Sigmoid colon (tissue), 7 donors: ENCODE results near the gene SMTNL1. TPM values are rescaled to one million over a fixed set of nuclear protein-coding genes. Genes with fewer than 3 reads are reported as not detected.

Experiments used
- DNase-seq: peaks from one replicate; pipeline ENCODE4 v3.0.0-alpha.2; 2019
- H3K27ac ChIP-seq, 4 donors: fragments of 200-600 bp; sonication (generic); one replicate each; pipeline ENCODE4 v1.5.1; 2016 to 2019; ENCODE audit warnings: mild to moderate bottlenecking in 1 of 4
- H3K27me3 ChIP-seq, 3 donors: fragments of 200-600 bp; sonication (generic); one replicate each; pipeline ENCODE4 v1.5.1; 2019; ENCODE audit warnings: mild to moderate bottlenecking in 1 of 3
- H3K36me3 ChIP-seq, 4 donors: fragments of 200-600 bp; sonication (generic); one replicate each; pipeline ENCODE4 v1.5.1; 2016 to 2019
- H3K4me1 ChIP-seq, 4 donors: fragments of 200-600 bp; sonication (generic); one replicate each; pipeline ENCODE4 v1.5.1; 2017 to 2019
- H3K4me3 ChIP-seq, 4 donors: fragments of 200-600 bp; sonication (generic); one replicate each; pipeline ENCODE4 v1.5.1; 2017 to 2019; ENCODE audit warnings: mild to moderate bottlenecking in 2 of 4, moderate library complexity in 1 of 4
- H3K9me3 ChIP-seq, 4 donors: fragments of 200-600 bp in 3 of 4; sonication (generic) in 3 of 4; one replicate each; pipeline versions ENCODE4 v1.5.1 to v1.6.1; 2013 to 2019
- EP300 ChIP-seq, 4 donors: sonication (generic); formaldehyde crosslinking; IDR thresholded peaks; one replicate each; pipeline ENCODE4 v1.6.1; 2017; ENCODE audit warnings: antibody characterized with exemption in 4 of 4
- POLR2A ChIP-seq, 2 donors: fragments of 450-650 bp; IDR thresholded peaks; one replicate each; pipeline ENCODE4 v1.6.1; 2016; ENCODE audit warnings: antibody characterized with exemption in 2 of 2, mild to moderate bottlenecking in 2 of 2, moderate library complexity in 2 of 2
- POLR2AphosphoS5 ChIP-seq, 4 donors: sonication (generic); formaldehyde crosslinking; IDR thresholded peaks; one replicate each; pipeline ENCODE4 v1.6.1; 2017; ENCODE audit warnings: antibody characterized with exemption in 4 of 4
- WGBS, 2 donors: extraction: QIAGEN DNeasy Blood & Tissue Kit; methylation state at CpG; one replicate each; pipeline ENCODE4 v1.1.7; 2013; 5-methylcytosine and 5-hydroxymethylcytosine counted together
- intact Hi-C: fragments of 100-400 bp; cut with DNase I; formaldehyde crosslinking; loops from one replicate; pipeline ENCODE4 v1.15.1; 2023
- polyA plus RNA-seq, 3 donors: library from polyadenylated mRNA; stranded (reverse); fragments of 200-250 nt; gene quantifications; one replicate each; pipeline ENCODE4 v1.2.3, GENCODE V29; 2013
- total RNA-seq, 4 donors: library from RNA; depleted of rRNA; stranded (reverse); fragments of >200 nt; gene quantifications; one replicate each; pipeline ENCODE4 v1.1.0, GENCODE V29; 2016
- TF ChIP-seq, protein P1 (sequence below), 4 experiments: fragments of 450-650 bp in 3 of 4; fragments of 200-600 bp in 1 of 4; IDR thresholded peaks; one replicate each; pipeline ENCODE4 v1.5.1; 2016 to 2019; ENCODE audit warnings: antibody characterized with exemption in 4 of 4, mild to moderate bottlenecking in 3 of 4, moderate library complexity in 2 of 4
- donor health status: healthy with polysubstance abuse.
- donor health status: Bipolar disorder and iron deficiency.
- donor health status: healthy.

Gene SMTNL1, protein sequence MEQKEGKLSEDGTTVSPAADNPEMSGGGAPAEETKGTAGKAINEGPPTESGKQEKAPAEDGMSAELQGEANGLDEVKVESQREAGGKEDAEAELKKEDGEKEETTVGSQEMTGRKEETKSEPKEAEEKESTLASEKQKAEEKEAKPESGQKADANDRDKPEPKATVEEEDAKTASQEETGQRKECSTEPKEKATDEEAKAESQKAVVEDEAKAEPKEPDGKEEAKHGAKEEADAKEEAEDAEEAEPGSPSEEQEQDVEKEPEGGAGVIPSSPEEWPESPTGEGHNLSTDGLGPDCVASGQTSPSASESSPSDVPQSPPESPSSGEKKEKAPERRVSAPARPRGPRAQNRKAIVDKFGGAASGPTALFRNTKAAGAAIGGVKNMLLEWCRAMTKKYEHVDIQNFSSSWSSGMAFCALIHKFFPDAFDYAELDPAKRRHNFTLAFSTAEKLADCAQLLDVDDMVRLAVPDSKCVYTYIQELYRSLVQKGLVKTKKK
- total RNA-seq = not detected
- polyA plus RNA-seq = not detected

DNA sequence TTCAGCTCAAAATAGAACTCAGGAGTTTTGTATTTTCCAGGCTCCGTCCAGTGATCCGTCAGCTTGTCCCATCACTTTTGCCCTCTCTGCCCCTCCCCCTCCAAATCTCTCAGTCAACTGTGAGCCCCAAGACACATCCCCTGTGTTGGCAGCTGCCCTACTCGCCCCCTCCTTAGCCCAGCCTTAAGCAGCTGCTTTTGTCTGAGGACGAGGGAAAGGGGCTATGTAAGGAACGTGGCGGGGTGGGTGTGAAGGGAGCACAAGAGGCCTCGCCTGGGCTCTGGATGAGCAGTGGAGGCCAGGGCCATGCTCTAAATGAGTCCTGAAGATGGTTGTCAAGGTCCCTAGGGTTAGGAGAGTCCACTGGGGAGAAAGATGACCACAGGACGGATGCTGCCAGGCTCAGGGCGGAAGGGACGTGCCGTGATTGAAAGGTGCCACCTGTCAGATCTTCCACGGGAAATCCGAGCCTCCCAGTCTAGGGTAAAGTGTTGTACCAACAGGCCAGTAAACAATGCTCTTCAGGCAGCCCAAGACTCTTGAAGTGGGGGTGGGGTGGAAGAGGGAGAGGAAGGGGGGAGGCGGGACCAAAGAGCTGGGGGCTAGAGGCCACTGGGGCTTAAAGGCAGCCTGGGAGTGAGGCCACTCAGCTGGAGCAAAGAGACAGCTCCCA is at the start of gene SMTNL1:
SMTNL1 (plus strand) TSS at position 649 of the 673 bp plus-strand sequence. CDS start 5,048 bp downstream, outside the sequence.
- intact Hi-C loops = no loop called here
- no peaks in the 10 kb centered on the region for H3K36me3 ChIP-seq
- no peak within 1 kb of the TSS for H3K27ac ChIP-seq
- DNase-seq = no peak
- TF ChIP-seq POLR2A (IDR thresholded peaks at IDR 0.05) = no peak
- no peak for TF ChIP-seq POLR2AphosphoS5 (IDR thresholded peaks at IDR 0.05)
- no peak for TF ChIP-seq EP300 (IDR thresholded peaks at IDR 0.05)
- TF ChIP-seq, protein P1, sequence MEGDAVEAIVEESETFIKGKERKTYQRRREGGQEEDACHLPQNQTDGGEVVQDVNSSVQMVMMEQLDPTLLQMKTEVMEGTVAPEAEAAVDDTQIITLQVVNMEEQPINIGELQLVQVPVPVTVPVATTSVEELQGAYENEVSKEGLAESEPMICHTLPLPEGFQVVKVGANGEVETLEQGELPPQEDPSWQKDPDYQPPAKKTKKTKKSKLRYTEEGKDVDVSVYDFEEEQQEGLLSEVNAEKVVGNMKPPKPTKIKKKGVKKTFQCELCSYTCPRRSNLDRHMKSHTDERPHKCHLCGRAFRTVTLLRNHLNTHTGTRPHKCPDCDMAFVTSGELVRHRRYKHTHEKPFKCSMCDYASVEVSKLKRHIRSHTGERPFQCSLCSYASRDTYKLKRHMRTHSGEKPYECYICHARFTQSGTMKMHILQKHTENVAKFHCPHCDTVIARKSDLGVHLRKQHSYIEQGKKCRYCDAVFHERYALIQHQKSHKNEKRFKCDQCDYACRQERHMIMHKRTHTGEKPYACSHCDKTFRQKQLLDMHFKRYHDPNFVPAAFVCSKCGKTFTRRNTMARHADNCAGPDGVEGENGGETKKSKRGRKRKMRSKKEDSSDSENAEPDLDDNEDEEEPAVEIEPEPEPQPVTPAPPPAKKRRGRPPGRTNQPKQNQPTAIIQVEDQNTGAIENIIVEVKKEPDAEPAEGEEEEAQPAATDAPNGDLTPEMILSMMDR (IDR thresholded peaks at IDR 0.05) = no peak
- H3K9me3 ChIP-seq = no peaks in the 10 kb centered on the region
- H3K27me3 ChIP-seq = no peaks in the 10 kb centered on the region
- no peaks in the 10 kb centered on the region for H3K4me1 ChIP-seq
- H3K4me3 ChIP-seq = no peak within 1 kb of the TSS
- WGBS, 2 donors = 84 to 87% methylated on average over 14 of the region's 14 CpGs

DNA sequence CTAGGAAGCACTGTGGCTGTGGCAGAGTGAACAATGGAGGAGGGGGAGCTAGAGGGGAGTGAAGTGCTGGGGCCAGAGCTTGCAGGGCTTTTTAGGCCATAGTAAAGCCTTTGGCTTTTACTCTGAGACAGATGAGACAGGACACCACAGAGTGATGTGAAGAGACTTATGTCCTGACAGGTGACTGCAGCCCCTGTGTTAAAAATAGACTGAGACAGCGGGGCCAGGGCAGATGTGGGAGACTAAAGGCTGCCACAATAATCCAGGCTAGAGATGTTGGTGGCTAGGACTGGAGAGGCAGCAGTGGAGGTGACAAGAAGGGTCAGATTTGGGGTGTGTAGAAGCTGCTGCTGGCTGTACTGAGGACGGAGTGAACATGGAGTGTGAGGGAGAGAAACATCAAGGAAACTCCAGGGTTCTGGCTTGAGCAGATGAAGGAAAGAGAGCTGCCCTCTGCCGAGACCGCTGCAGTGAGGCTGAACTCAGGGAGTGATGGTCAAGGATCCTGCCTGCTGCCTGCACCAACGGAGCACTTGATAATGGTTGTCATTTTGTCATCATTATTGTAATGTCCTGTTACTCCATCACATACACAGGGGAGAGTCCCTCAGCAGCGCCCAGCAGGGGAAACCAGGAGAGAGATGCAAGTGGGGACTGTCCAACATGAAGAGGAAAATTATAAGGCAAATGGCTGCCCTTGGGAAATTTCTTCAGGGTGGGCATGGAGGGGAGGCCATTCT is 49.3 kb upstream of the SMTNL1 start:
- Histone ChIP-seq H3K36me3 (peaks cover 38 to 83% (median 45%) of the 10 kb centered on the region in 4 donors), H3K9me3 (no peaks in the 10 kb centered on the region), H3K4me1 (peaks cover 0 to 5% (median 2%) of the 10 kb centered on the region in 4 donors), H3K27me3 (peaks cover 5 to 27% (median 16%) of the 10 kb centered on the region in 3 donors), H3K27ac (no peak overlapping the region), H3K4me3 (no peak overlapping the region)
- TF ChIP-seq EP300 (IDR thresholded peaks at IDR 0.05) (no peak), POLR2A (IDR thresholded peaks at IDR 0.05) (no peak), POLR2AphosphoS5 (IDR thresholded peaks at IDR 0.05) (no peak)
- TF ChIP-seq, protein P1 (IDR thresholded peaks at IDR 0.05) = no peak
- intact Hi-C loops = no loop called here
- 90 to 93% methylated on average over 6 of the region's 6 CpGs for WGBS, 2 donors
- no peak for DNase-seq

DNA sequence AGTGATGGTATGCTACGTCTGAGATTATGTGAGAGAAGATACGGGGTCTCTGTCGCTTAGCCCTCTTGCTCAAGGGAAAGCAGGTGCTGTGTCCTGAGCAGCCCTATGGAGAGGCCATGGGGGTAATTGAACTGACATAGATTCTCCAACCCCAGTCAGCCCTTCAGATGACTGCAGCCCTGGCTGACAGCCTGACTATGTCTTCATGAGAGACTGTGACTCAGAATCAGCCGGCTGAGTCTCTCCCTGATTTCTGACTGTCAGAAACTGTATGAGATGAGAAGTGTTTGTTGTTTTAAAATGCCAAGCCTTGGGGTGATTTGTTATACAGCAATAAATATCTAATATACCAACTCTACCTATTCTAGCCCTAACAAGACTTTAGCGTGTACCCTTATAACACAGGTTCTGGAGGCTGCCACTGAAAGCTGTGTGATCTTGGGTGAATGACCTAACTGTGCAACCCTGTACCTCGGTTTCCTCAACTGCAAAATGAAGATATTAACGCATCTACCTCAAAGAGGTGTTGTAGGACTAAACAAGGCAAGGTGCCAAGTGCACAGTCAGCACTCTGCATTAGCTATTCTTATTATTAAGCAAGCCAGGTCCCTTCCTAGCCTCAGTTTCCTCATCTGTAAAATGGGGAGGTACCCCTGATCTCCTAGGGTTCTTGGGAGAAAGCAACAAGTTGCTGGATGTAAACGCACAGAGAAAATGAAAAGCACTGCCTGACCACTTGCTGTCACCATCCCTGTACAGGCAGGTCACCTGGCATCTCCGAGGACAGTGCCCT is 46.7 kb upstream of the SMTNL1 start:
- Histone ChIP-seq H3K36me3 (peaks cover 22 to 73% (median 35%) of the 10 kb centered on the region in 4 donors), H3K4me1 (peaks cover 0 to 2% (median 0%) of the 10 kb centered on the region in 4 donors), H3K4me3 (no peak overlapping the region), H3K9me3 (no peaks in the 10 kb centered on the region), H3K27me3 (peaks cover 0 to 7% (median 0%) of the 10 kb centered on the region in 3 donors), H3K27ac (no peak overlapping the region)
- intact Hi-C loops = no loop called here
- DNase-seq = no peak
- 94 to 95% methylated on average over 9 of the region's 9 CpGs for WGBS, 2 donors
- TF ChIP-seq POLR2AphosphoS5 (IDR thresholded peaks at IDR 0.05) = no peak
- TF ChIP-seq POLR2A (IDR thresholded peaks at IDR 0.05) = no peak
- TF ChIP-seq, protein P1 (IDR thresholded peaks at IDR 0.05) = no peak
- TF ChIP-seq EP300 (IDR thresholded peaks at IDR 0.05) = no peak
